GM12892 (cell line): ENCODE measurements around the gene LYPD6.

Experiments used
- POLR2A ChIP-seq: IDR thresholded peaks from 2 replicates; pipeline ENCODE4 v1.6.1; 2011; ENCODE audit warnings: low read depth, low read length, control low read depth
- POLR2AphosphoS5 ChIP-seq: IDR thresholded peaks from 2 replicates; pipeline ENCODE4 v1.6.1; 2011; ENCODE audit warnings: low read depth, low read length, control low read depth

- TF ChIP-seq POLR2A, result no peak
- no peak for TF ChIP-seq POLR2AphosphoS5
Observed at GRCh38 chr2:149490296-149490695, 159.9 kb downstream of the LYPD6 start.
